HL-60/S4 treated with retinoic acid at 250 ng/mL for 4 days and 3 days (cell line): ENCODE results near the gene CTIF.

Experiments
- in situ Hi-C: fragments of 300-500 bp; cut with MboI; formaldehyde crosslinking; loops from 2 replicates; pipeline ENCODE4 v1.7.0; 2022; ENCODE audit warnings: low sequenced_read_pairs

The CTIF gene

DNA sequence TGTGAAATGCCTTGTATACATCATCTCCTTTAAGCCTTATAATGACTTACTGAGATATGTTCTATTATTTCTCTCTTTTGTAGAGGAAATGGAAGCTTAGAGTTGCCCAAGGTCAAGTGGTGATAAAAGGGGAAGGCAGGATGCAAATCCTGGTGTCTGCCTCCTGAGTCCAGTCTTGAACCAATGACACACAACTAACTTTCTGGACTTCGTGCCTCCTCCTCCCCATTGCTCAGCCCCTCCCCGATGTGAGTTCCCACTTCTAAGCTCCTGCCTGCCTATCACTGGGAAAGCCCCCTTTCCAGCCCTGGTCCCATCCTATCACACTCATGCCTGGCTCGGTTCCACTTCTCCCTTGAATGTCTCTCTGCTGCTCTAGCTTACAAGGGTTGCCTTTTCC, 6.9 kb upstream of the CTIF start:
- in situ Hi-C loops: no loop called here

DNA sequence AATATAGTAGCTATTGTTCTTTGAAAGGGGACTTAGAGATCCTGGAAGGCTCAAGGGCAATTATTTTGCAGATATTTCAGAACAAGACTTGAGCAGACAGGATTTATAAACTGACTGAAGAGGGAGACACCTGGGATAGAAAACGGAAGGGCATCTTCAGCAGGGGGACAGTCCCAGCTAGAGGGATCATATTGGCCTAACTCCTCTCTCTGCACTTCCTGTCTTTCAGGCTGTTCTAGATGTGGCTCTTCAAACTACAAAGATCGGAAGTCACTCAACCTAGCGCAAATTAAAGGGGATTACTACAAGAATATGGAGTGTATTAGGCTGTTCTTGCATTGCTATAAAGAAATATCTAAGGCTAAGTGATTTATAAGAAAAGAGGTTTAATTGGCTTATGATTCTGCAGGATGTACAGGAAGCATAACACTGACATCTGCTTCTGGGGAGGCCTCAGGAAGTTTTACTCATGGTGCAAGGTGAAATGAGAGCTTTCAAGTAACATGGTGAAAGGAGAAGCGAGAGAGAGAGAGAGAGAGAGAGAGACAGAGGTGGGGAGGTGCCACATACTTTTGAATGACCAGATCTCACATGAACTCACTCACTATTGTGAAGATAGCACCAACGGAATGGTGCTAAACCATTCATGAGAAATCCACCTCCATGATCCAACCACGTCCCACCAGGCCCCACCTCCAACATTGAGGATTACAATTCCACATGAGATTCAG, 5.3 kb upstream of the CTIF start:
- in situ Hi-C loops: no loop called here

DNA sequence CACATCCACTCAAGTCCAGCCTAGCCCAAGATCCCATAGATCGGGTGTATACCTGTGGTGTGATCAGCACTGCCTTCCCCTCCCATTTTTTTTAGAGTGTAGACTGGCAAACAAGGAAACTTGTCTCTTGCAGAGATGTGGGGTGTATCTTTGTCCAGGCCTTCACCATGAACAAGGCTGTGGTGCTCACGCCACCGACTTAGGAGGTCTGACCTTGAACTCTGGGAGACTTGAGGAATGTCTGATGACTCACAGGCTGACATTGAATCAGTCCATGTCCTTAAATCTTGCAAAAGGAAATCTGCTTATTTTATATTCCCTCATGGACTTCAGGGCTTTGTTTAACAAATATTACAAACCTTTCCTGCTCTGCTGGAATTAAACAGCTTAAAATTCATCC, 4.5 kb upstream of the CTIF start:
- in situ Hi-C loops: no loop called here

DNA sequence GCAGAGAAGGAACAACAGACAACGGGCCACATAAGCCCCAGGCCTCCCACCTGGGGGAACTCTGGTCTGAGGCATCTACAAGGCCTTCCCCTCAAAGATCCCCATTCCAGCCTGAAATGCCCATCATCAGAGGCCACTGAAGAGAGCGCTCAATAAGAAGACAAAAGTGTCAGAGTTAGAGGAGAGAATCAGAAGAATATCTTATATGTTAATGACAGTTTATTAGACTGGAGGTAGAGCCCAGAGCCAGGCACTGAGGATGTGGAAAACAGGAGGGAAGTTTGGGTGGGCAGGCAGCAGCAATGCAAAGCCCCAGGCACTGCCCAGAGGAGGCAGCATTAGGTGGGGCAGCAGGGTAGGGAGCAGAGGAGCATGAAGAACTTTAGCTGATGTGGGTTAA, 2.9 kb upstream of the CTIF start:
- in situ Hi-C loops: no loop called here

DNA sequence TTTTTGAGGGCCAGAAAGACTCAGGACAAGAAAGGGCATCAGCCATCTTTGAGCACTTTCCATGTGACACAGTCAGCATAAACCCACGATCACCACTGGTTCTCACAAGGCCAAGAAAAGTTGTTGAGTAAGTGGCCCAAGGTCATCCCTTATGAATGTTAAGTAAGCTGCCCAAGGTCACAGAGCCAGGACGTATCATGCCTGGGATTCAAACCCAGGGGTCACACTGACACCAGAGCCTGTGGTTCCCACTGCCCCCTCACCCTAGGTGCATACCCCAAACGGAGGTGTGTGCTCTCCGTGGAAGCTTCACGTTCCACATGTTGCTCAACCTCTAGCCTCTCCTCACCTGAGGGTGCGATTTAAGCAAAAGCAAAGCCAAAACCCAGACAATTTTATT, 2.3 kb upstream of the CTIF start:
- in situ Hi-C loops: no loop called here

DNA sequence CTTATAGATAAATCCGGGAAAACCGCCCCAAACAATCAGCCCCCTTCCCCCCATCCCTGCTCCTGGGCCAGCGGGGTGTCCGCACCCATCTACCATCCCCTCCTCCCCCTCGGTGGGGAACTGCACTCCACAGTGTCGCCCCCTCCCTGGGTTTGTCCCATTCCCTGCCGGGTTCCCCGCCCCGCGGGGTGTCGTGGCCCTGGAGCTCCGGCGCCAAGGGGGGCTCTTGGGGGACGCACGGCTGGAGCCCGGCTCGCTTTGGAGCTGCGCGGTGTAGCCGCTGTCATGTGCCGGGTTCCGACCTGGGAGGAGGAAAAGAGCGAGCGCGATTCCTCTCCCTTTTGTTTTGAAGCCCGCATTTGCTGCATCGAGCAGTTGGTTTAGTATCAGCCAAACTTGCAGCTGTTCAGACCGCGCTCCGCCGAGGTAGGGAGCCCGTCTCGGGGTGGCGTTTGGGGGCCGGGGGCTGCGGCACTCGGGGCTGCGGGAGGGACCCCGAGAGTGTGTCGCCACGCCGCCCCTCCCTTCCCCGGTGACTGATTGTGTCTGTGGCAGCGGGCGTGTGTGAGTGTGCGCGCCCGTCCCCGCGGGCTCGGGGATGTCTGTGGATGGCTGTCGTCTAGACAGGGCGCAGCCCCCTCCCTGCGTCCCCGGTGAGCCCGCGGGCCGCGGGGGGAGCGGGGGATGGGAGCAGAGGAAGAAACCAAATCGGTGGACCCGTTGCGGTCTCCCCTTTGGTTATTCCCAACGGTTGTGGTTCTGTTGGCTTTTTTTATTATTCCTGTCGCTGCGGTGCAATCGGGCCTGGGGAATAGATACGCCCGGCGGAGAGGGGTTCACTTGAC, 797 bp downstream of the CTIF start:
- in situ Hi-C loops: no loop called here

DNA sequence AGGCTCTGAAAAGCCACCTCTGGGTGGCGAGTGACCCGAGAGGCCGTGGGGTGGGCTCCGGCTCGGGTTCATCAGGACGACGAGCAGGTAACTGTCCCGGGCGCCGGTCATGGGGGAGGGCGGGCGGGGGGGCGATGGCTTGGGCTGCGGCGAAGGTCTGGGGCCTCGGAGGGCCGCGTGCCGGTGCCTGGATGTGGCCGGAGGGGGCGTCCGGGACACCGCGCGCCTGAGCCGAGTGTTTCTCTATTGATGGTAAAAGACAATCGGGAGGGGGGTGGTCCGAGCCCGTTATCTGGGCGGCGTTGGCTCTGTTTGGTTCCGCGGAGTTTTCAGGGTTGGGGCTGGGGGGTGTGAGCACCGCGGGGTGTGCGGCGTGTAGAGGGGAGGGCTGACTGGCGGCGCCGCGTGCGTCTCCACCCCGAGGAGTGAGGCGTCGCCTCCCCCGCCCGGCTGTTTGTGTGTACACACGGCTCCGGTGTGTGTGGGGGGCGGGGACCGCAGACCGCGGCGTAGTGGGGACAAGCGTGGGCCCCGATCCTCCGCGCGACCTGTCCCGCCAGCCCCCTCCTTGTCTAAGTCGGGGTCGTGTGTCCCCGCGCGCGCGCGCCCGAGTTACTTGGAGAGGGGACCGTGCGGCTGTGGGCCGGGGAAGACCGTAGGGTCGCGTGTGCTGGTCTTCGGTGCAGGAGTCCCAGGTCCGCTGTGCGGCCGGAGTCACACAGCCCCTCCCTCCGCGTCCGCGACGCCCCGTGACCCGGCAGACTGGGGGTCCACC, 1.6 kb downstream of the CTIF start:
- in situ Hi-C loops: no loop called here

DNA sequence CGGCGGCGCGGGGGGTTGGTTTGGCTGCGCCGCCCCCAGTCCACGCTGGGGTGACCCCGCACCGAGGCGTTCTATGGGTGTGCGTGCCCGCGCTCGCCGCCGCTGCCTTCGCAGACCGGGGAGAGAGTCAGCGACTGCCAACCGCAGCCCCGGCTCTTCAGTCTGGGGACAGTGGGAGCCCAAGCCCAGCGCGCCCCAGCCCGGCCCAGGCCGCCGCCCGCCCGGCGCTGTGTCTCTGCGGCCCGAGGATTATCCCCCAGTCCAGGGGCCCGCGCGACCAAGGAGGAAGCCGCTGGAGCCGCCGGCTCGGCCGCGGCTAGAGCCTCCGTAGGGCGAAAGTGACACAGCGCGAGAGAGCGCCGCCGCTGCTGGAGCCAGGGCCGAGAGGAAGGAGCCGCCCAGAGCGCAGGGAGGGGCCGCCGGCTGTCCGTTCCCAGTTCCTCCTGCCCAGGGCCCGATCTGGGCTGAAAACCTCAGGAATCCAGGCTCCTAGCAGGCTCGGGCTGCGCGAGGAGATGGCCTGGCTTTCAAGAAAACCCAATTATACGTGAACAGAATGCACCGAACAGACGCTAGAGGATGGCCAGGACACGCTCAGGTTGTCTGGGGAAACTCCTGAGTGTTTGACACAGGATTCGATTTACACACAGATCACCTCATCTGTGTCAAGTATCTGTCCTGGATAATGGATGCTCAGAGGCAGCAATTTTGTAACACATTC, 2.4 kb downstream of the CTIF start:
- in situ Hi-C loops: no loop called here

DNA sequence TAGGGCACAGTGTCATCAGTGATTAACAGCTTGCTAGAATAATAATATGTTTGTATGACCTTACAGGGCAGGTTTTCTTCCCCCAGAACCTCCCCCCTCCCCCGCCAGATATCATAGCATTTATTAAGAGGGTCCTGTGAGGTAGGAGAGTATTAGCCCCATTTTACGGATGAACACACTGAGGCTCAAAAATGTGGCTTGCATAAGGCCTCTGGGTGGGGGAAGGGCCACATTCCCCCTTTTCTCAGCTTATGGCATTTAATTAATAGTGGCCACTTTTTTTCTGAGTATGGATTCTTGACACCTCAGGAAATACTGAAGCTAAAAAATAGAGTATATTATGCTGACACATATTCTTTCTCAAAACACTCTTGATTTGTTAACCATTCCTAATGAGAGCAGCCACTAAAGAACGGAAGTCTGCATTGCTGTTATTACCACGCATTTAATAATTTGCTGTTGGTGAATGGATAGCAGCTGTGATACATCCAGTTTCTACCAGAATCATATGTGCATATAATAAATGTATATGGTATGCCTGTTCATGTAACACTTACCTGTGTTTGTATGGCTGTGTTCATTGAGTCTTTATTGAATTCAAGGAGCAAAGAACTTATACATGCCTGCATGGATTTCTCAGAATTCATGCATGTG, 3.0 kb downstream of the CTIF start:
- in situ Hi-C loops: no loop called here

DNA sequence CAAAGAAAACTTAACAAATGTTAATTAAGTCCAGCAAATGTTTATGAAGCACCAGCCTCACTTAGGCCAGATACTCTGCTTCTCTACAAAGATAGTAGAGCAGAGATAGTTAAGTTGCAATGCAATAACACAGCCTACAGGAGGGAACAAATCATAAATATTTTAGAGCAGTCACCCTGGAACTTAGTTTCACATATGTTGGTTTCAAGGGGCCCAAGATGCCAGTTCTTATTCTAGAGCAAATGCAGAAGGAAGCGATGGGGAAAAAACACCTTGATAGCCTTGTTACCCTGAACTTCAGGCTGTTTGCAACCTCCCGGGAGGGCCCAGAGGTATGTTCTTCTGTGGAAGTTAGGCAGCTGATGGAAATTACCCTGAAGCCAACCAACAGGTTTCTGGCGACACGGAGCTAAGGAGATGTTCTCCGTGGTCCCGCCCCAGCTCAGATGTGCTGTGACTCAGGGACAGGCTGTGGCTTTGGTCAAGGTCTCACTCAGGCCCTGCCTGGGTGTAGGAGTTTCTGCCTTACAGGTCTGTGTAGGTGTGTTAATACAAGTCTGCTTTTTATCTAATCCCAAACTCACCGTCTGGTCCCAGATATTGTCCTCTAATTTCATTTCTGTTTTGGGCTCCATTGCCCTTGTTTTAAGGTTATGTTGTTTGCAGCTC, 3.8 kb downstream of the CTIF start:
- in situ Hi-C loops: no loop called here

DNA sequence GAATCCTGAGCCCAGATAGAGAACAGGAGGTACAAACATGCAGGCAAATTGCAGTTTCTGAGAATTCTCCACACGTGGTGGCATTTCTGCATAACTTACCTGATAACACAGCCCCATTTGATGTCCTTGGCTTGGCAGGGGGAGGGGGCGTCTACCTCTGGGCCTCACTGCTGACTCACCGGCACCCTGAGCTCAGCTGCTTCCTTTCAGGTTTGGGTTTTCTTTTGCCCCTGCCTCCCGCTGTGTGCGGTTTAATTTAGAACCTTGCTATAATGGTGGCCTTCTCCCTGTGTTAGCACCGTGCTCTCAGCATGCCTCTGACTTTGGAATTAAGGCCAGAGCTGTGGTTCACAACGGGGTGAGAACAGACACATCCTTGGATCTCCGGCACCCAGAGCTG, 4.4 kb downstream of the CTIF start:
- in situ Hi-C loops: no loop called here

DNA sequence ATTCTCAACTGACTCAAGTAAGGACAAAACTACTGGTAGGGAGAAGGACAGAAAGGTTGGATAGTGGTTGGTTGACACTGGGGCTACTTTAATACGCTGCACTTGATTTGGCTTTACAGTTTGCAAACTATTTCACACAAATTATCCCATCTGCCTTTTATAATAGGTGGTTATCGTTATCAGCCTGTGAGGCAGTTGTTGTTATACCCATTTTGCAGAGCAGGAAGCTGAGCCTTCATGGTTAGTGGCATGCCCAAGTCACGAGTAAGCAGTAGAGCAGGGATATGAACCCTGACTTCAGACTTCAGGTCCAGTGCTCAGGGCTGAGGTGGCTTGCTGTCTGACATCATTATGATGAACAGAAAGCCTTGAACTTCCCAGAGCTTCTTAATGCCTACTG, 5.3 kb downstream of the CTIF start:
- in situ Hi-C loops: no loop called here

DNA sequence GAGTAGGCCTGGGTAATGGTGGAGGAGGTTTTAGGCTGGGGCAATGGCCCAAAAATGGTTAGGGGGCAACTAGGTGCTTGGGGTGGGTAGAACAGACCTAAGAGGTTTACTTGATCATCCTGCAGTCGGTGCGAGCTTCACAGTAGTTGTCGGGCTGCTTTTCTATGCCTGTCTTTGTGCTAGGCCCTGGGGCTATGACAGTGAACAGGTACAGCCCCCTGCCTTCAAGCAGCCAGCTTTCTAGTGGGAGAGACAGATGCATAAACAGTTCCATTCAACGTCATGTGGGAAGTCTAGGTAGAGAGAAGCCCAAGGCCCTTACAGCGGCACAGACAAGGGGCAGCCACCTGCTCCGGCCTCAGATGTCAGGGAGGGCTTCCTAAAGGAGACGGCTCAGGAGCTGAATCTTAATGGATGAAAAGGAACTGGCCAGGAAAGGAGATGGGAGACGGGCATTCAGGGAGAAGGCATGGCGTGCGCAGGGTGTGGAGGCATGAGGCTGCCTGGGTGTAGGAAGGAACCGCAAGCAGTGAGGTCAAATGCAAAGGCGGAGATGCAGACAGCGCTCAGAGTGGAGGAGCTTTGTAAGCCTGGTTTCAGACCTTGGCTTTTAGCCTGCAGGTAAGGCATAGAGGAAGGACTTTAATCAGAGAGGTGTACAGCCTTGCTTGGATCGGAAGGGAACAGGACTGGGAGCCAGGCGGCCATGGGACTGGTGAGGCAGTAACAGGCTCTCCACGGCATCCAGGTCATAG, 6.0 kb downstream of the CTIF start:
- in situ Hi-C loops: no loop called here

DNA sequence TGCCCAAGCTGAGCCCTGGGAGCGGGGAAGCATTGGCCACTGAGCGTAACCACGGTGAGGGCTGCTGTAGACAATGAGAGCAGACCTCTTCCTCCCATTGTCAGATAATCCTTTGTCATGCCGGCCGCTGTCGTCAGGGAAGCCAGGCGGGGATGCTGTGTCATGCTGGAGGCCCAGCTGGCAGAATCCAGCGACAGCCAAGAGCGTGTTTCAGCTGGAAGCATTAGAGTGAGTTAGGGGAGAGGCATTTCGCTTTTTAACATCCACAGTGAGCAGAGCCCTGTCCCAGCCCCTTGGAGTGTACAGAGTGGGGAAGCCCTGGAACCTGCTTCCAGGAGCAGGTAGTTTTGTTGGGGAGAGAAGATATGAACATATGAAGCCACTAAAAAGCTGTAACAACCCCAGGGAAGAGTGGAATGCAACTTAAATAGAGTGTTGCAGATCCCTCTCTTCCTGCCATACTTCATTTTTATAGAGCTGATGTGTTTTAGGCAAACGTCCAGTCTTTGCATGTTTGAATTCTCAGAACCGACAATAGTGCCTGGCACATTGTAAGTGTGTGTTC, 7.0 kb downstream of the CTIF start:
- in situ Hi-C loops: no loop called here

DNA sequence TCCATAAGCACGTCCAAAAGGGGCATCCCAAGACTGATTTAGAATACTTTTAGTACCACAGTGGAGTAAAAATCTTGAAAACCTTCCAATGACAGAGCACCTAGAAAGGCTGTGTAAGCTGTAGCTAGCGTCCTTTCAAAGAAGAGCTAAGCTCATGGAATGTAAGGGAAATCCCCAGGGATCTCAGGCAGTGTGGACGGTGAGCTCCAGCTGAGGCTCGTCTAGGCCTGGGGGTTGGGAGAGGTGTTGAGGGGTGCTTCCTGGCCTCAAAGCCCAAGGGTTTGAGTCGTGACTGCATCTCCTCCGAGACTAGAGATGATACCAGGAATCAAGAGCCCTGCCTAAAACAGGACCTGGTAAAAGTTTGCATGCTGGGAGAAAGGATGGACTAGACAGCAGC, 7.6 kb downstream of the CTIF start:
- in situ Hi-C loops: no loop called here

DNA sequence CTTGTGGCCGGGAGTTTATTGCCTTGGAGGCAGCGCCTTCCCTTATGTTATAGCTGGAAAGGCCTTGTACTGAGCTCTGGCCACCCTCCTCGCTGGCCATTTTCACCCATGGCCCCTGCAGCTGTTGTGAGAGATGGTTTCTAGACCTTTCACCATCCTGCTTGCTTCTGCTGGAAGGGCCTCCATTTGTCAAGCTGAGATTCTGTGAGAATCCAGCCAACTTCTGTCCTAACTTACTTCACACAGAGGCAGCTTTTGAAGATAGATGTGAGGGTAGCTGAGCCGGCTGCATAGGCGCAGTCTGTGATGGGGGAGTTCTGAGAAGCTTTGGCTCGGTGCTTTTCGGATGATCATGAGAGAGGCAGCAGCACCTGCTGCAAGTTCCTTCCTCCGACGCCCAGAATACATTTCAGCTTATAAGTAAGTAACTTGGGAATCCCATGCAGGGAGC, 8.7 kb downstream of the CTIF start:
- in situ Hi-C loops: no loop called here

DNA sequence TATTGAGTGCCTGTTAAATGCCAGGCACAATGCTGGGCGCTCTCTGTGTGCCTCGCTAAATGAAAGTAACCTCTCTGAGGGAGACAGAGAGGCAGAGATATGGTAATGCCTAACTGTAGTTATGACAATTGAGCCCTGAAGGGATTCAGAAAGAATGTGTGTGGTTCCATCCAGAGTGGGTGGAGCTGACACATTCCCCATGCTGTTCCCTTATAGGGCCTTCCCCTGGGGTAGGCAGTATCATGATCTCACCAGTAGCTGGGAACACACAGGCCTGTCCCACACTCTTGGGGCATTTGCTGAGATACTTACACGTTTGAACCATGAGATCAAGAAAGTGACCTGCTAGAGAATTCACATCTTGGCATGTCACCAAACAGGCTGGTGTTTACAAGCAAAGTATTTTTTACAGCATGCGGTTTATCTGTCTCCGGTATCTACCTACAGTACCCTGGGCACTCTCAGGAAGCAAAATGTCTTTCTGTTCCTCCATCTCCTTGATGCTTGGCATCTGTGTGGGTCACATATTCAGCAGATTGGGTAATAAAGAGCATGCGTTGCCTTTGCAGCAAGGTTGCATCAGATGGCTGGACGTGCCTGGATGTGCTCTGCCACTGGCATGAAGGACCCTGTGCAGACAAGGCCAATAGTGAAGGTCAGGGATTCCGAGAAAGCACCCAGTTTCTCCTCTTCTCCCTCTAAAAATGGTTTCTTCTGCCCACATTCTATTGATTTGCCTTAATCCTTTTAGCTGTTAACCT, 9.4 kb downstream of the CTIF start:
- in situ Hi-C loops: no loop called here

DNA sequence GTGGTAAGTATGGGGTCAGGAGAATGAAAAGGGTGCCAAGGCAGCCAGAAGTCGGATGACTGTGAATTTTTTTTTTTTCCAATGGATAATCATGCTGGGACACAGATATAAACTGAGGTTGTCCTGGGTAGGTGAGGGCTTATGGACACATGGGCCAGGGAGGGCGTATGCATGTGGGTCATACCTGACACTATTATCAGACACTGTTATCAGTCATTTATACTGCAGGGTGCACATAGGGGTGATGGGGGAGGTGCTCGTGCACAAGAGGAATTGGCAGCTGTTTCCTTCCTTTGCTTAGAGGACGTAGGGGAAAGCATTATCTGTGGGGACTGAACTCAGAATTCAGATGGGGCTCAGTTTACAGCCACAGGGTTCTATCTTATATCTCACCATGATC, 10.1 kb downstream of the CTIF start:
- in situ Hi-C loops: no loop called here
